GM18508 (cell line): ENCODE data around the gene LLCFC1.
"Not testable (repeated sequence)": the region's sequence is repeated elsewhere in the genome, so short reads cannot be mapped to it uniquely, and the experiment has no call there.

Experiments used
- ATAC-seq: cut with Tn5 transposase; IDR thresholded peaks from one replicate; pipeline ENCODE4 v1.9.1; 2021; ENCODE audit warnings: moderate number of reproducible peaks; ENCODE audit not compliant: insufficient read depth, unreplicated experiment

LLCFC1 gene

DNA sequence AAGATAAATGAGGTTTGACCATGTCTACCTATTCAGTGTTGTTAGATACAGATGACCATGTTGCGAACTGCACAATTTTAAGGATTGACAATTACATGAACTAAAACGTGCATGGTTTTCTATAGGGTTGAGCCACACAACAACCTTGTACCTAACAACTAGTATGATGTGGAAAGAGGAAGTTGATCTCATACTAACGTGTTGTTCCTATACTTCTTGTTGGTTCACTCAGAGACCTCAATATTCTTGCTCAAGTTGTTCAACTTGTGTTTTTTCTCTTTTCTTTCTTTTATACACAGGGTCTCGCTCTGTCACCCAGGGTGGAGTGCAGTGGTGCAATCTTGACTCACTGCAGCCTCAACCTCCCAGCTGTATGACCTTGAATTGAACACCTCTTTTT lies 28.9 kb downstream of the LLCFC1 start:
- no peak for ATAC-seq

DNA sequence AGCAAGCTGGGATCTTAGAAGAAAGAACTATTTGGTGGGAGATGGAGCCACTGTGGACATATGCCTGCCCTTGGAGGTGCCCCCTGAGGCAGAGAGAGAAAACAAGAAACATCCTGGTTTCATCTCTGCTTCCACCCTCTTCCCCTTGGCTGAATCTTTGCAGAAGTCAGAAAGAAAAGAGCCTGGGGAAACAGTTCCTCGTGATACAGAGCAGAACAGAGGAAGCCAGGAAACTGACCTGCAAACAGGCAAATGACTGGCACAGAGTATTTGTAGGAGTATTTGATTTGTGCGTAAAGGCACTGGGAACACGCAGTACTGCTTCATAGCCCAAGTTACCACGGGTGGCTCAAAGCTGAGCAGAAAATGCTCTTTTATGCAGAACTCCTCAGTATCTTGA lies 29.9 kb downstream of the LLCFC1 start:
- no peak for ATAC-seq

DNA sequence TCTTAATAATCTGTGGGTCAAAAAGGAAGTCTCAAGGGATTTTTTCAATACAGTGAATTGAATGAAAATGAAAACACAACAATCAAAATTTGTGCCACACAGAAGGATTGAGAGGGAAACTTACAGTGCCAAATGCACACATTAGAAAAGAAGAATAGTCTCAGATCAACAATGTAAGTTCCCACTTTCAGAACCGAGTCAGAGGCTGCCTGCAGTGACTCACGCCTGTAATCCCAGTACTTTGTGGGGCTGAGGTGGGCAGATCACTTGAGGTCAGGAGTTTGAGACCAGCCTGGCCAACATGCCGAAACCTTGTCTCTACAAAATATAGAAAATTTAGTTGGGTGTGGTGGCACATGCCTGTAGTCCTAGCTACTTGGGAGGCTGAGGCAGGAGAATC lies 35.3 kb downstream of the LLCFC1 start:
- ATAC-seq: no peak

DNA sequence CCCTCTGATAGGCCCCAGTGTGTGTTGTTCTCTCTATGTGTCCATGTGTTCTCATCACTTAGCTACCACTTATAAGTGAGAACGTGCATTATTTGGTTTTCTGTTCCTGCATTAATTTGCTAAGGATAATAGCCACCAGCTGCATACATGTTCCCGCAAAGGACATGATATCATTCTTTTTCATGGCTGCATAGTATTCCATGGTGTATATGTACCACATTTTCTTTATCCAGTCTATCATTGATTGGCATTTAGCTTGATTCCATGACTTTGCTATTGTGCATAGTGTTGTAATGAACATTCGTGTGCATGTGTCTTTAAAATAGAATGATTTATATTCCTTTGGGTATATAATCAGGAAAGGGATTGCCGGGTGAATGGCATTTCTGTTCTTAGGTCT lies 39.1 kb downstream of the LLCFC1 start:
- ATAC-seq: not testable (repeated sequence)

DNA sequence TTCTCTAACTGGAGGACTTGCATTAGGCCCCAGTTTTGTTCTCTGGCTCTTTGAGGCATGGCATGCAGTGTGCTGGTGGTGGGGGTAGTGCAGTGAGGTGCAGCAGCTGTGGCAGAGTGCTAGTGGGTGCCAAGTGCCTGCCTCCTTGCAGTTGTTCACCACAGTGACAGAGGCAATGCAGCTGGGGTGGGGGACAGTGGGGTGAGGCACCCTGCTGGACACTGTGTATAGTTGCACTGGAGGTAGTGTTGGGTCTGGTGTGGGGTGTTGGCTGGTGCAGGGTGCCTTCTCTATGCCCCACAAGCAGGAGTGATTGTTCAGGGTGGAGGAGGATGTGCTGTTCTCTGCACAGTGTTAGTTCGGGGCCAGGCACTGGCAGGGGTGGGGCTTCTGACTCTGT lies 44.5 kb downstream of the LLCFC1 start:
- ATAC-seq: no peak

DNA sequence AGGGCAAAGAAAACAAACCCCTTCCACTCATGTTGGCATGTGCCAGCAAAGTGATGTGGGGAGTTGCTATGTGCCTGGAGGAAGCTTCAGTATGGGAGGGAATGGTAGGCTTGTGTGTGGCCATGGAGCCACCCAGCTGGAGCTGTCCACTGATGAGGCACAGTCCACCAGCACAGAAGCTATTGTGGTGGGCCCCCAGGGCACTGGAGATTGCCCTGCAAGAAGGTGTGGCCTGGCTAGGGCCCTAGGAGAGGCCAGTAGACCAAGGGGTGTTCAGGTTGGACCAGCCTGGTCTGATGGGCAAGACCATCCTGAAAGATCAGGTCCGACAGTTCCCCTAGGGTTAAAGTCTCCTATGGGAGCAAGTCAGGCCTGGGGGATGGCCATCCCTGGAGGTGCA lies 45.0 kb downstream of the LLCFC1 start:
- ATAC-seq: no peak
